H1 (cell line): Measurements from ENCODE around the gene DECR2. TPM values are rescaled to one million over a fixed set of nuclear protein-coding genes. Genes with fewer than 3 reads are reported as not detected.

ENCODE experiments used
- CTCF ChIA-PET: fragments of 300-600 bp; sonication (Branson Sonifier 250); formaldehyde crosslinking; loops from one replicate; lab custom pipeline; 2021; ENCODE audit not compliant: partially characterized antibody; lab: Charles Lee
- POLR2A ChIA-PET: fragments of 300-600 bp; sonication (Branson Sonifier 250); formaldehyde crosslinking; loops from one replicate; lab custom pipeline; 2021; ENCODE audit warnings: inconsistent platforms; ENCODE audit not compliant: partially characterized antibody; lab: Charles Lee
- DNase-seq, 2 experiments: peaks; one replicate each; pipeline versions ENCODE4 v3.0.0 to v3.0.0-alpha.2; 2010 to 2022; ENCODE audit warnings: low spot score in 2 of 2, low read depth in 1 of 2, mixed read lengths in 1 of 2
- FAIRE-seq: peaks from 2 replicates; lab custom pipeline; 2011; peaks lifted over from hg19 to GRCh38; lab: Jason Lieb, UNC
- H2AFZ ChIP-seq: 2 replicates; pipeline ENCODE4 v1.8.1; 2012; ENCODE audit warnings: low read length, inconsistent platforms
- H2AK5ac ChIP-seq: 2 replicates; pipeline ENCODE4 v1.6.1; 2013; ENCODE audit warnings: low read depth, low read length
- H2BK120ac ChIP-seq: replicated peaks from 2 replicates; pipeline ENCODE3; 2013; ENCODE audit warnings: low read depth, low read length, inconsistent platforms
- H2BK12ac ChIP-seq: 2 replicates; pipeline ENCODE4 v1.6.1; 2013; ENCODE audit warnings: low read depth, low read length
- H2BK15ac ChIP-seq: 2 replicates; pipeline ENCODE4 v1.6.1; 2013; ENCODE audit warnings: low read length
- H2BK20ac ChIP-seq: 2 replicates; pipeline ENCODE4 v1.6.1; 2013; ENCODE audit warnings: low read length
- H2BK5ac ChIP-seq: 2 replicates; pipeline ENCODE4 v1.6.1; 2013; ENCODE audit warnings: low read depth, low read length
- H3K14ac ChIP-seq: 2 replicates; pipeline ENCODE4 v1.6.1; 2013; ENCODE audit warnings: inconsistent platforms; ENCODE audit not compliant: insufficient read length
- H3K18ac ChIP-seq: 2 replicates; pipeline ENCODE4 v1.6.1; 2013; ENCODE audit warnings: low read length; ENCODE audit errors: extremely low read depth
- H3K23ac ChIP-seq: 2 replicates; pipeline ENCODE4 v1.6.1; 2013; ENCODE audit warnings: inconsistent platforms; ENCODE audit not compliant: insufficient read length
- H3K23me2 ChIP-seq: 2 replicates; pipeline ENCODE4 v1.6.1; 2013; ENCODE audit warnings: low read depth, low read length
- H3K27ac ChIP-seq: 2 replicates; pipeline ENCODE4 v1.6.1; 2011; ENCODE audit warnings: low read depth, low read length, inconsistent platforms
- H3K27me3 ChIP-seq, 4 experiments: replicated peaks in 1 of 4; 1 replicate in 1 of 4; 2 replicates in 3 of 4; pipeline versions ENCODE4 v1.6.1 to v1.8.1; 2011 to 2013; ENCODE audit warnings: low read length in 3 of 4, mild to moderate bottlenecking in 3 of 4, inconsistent platforms in 2 of 4, mixed read lengths in 2 of 4, moderate library complexity in 1 of 4; ENCODE audit not compliant: control insufficient read depth in 3 of 4, insufficient read depth in 3 of 4; ENCODE audit errors: extremely low read depth in 1 of 4
- H3K36me3 ChIP-seq, 4 experiments: 2 replicates each; pipeline versions ENCODE4 v1.6.1 to v1.8.1; 2011 to 2013; ENCODE audit warnings: mild to moderate bottlenecking in 4 of 4, low read length in 3 of 4, moderate library complexity in 2 of 4, control low read depth in 1 of 4, inconsistent platforms in 1 of 4; ENCODE audit not compliant: insufficient read depth in 4 of 4, control insufficient read depth in 2 of 4
- H3K4ac ChIP-seq: replicated peaks from 2 replicates; pipeline ENCODE3; 2013; ENCODE audit warnings: low read length, low read depth, mixed read lengths, inconsistent platforms; ENCODE audit not compliant: insufficient read length
- H3K4me1 ChIP-seq, 4 experiments: replicated peaks in 1 of 4; 1 replicate in 1 of 4; 2 replicates in 3 of 4; pipeline versions ENCODE4 v1.6.1 to v1.8.1; 2011 to 2013; ENCODE audit warnings: low read length in 3 of 4, inconsistent platforms in 2 of 4, mixed read lengths in 1 of 4; ENCODE audit not compliant: insufficient read depth in 4 of 4, control insufficient read depth in 3 of 4
- H3K4me2 ChIP-seq, 2 experiments: 2 replicates each; pipeline versions ENCODE4 v1.6.1 to v1.8.1; 2011 to 2013; ENCODE audit warnings: low read depth in 2 of 2, low read length in 2 of 2, control low read depth in 1 of 2, inconsistent platforms in 1 of 2, mild to moderate bottlenecking in 1 of 2; ENCODE audit not compliant: insufficient read depth in 1 of 2
- H3K4me3 ChIP-seq, 4 experiments: fragments of 200-600, 300-600 bp in 1 of 4; sonication (generic), shearing (Covaris generic), sonication (Bioruptor Twin) in 1 of 4; 2 replicates each; pipeline versions ENCODE4 v1.5.1 to v1.8.1; 2011 to 2016; ENCODE audit warnings: low read length in 4 of 4, low read depth in 3 of 4, control low read depth in 2 of 4, inconsistent platforms in 2 of 4, mild to moderate bottlenecking in 2 of 4, mixed read lengths in 1 of 4, moderate library complexity in 1 of 4; ENCODE audit not compliant: insufficient read depth in 2 of 4; ENCODE audit errors: extremely low read depth in 1 of 4
- H3K56ac ChIP-seq: replicated peaks from 2 replicates; pipeline ENCODE3; 2013; ENCODE audit warnings: low read depth, mild to moderate bottlenecking, mixed read lengths, low read length, inconsistent platforms; ENCODE audit not compliant: insufficient read length
- H3K79me1 ChIP-seq: 2 replicates; pipeline ENCODE4 v1.6.1; 2013; ENCODE audit warnings: low read depth, low read length, control low read depth
- H3K79me2 ChIP-seq, 2 experiments: 2 replicates each; pipeline versions ENCODE4 v1.6.1 to v1.8.1; 2012 to 2013; ENCODE audit warnings: low read length in 2 of 2, mild to moderate bottlenecking in 2 of 2, inconsistent platforms in 1 of 2; ENCODE audit not compliant: insufficient read depth in 2 of 2, control insufficient read depth in 1 of 2
- H3K9ac ChIP-seq, 4 experiments: replicated peaks in 1 of 4; 1 replicate in 1 of 4; 2 replicates in 3 of 4; pipeline versions ENCODE4 v1.6.1 to v1.8.1; 2011 to 2013; ENCODE audit warnings: low read depth in 3 of 4, low read length in 3 of 4, control low read depth in 2 of 4, mild to moderate bottlenecking in 2 of 4, moderate library complexity in 2 of 4, inconsistent platforms in 1 of 4; ENCODE audit errors: extremely low read depth in 1 of 4
- H3K9me3 ChIP-seq, 2 experiments: 2 replicates each; pipeline versions ENCODE4 v1.6.1 to v1.8.1; 2012 to 2013; ENCODE audit warnings: mild to moderate bottlenecking in 2 of 2, moderate library complexity in 2 of 2, control low read depth in 1 of 2, inconsistent platforms in 1 of 2, low read depth in 1 of 2, low read length in 1 of 2, mixed read lengths in 1 of 2; ENCODE audit not compliant: insufficient read depth in 2 of 2
- H4K20me1 ChIP-seq, 2 experiments: replicated peaks in 1 of 2; 2 replicates each; pipeline versions ENCODE3 to v1.8.1; 2011 to 2013; ENCODE audit warnings: inconsistent platforms in 2 of 2, low read length in 2 of 2, mild to moderate bottlenecking in 1 of 2; ENCODE audit not compliant: insufficient read depth in 2 of 2, control insufficient read depth in 1 of 2
- H4K5ac ChIP-seq: 2 replicates; pipeline ENCODE4 v1.6.1; 2013; ENCODE audit warnings: low read length, low read depth, mixed read lengths, inconsistent platforms; ENCODE audit not compliant: insufficient read length
- H4K8ac ChIP-seq: 2 replicates; pipeline ENCODE4 v1.8.0; 2013; ENCODE audit warnings: mild to moderate bottlenecking, moderate library complexity, low read length, inconsistent platforms; ENCODE audit not compliant: insufficient read depth; ENCODE audit errors: extremely low read depth
- H4K91ac ChIP-seq: replicated peaks from 2 replicates; pipeline ENCODE3; 2013; ENCODE audit warnings: low read length, mixed read lengths, inconsistent platforms; ENCODE audit not compliant: insufficient read length
- MAX ChIP-seq: IDR thresholded peaks from 2 replicates; pipeline ENCODE4 v1.6.1; 2012; ENCODE audit warnings: inconsistent platforms
- RXRA ChIP-seq: IDR thresholded peaks from 2 replicates; pipeline ENCODE4 v1.6.1; 2011; ENCODE audit warnings: low read depth, mild to moderate bottlenecking, low read length, moderate library complexity; ENCODE audit not compliant: insufficient read depth
- SIN3A ChIP-seq, 2 experiments: IDR thresholded peaks in 1 of 2; conservative IDR thresholded peaks in 1 of 2; 2 replicates each; pipeline ENCODE4 v1.6.1; 2011 to 2012; ENCODE audit warnings: low read length in 2 of 2, improper control_type of control experiment in 1 of 2, low read depth in 1 of 2, mild to moderate bottlenecking in 1 of 2
- WGBS, 2 experiments: shearing (Covaris generic) in 1 of 2; methylation state at CpG; one replicate each; pipeline versions ENCODE4 v1.1.6 to v1.1.7; 2013 to 2015; ENCODE audit warnings: low lambda C conversion rate in 2 of 2, mixed read lengths in 2 of 2, inconsistent platforms in 1 of 2, low coverage in 1 of 2, missing lambda C conversion rate in 1 of 2; ENCODE audit not compliant: insufficient replicate concordance in 2 of 2, insufficient coverage in 1 of 2, insufficient read length in 1 of 2; ENCODE audit errors: extremely low coverage in 1 of 2, missing lambda C conversion rate in 1 of 2; 5-methylcytosine and 5-hydroxymethylcytosine counted together
- polyA plus RNA-seq, 7 experiments: library from polyadenylated mRNA; depleted of rRNA in 3 of 7; stranded (reverse) in 5 of 7; unstranded in 2 of 7; fragments of >200 nt in 5 of 7; fragments of 200-250 nt in 2 of 7; gene quantifications; 1 replicate in 5 of 7; 2 replicates in 1 of 7; 4 replicates in 1 of 7; pipeline versions ENCODE4 v1.2.1 to v1.2.3, GENCODE V29; 2011 to 2013; ENCODE audit warnings: missing spikeins in 2 of 7, mixed read lengths in 2 of 7
- total RNA-seq: library from RNA; stranded (reverse); fragmentation: NEBNext Ultra II Directional; extraction: Animal tissue kit (Norgen Biotek cat#: 25700); gene quantifications from 2 replicates; pipeline ENCODE4 v1.2.1, GENCODE V29; 2021

The DECR2 gene
- total and polyA plus RNA-seq, 2 of the 8 experiments (the other 6 are each of a cell fraction or from before 2014, with no cell fraction given): 28.2 to 39.9 TPM

GRCh38 chr16:460787-461186, 59.1 kb downstream of the DECR2 start:
- TF ChIP-seq RXRA: no peak
- TF ChIP-seq SIN3A (conservative IDR thresholded peaks at IDR 0.05 in 1 of 2, IDR thresholded peaks at IDR 0.05 in 1 of 2; ENCODE audit: low read depth in 1 of 2, low read length in 2 of 2): 0 out of 4 replicates have a peak, but pooled peaks of 1 of the 2 experiments have one; percentile 37
- peak; percentile 33; the same call in 1 of the 2 replicates for TF ChIP-seq MAX
- TF ChIP-seq, all 59 proteins: peak for 2
- peaks cover 1 to 5% (median 4%) of the 10 kb centered on the region in 4 experiments; a peak in 5 of 7 replicates for H3K4me1 ChIP-seq
- no peak overlapping the region for H4K91ac ChIP-seq
- no peaks in the 10 kb centered on the region for H3K23me2 ChIP-seq
- no peak overlapping the region for H2BK15ac ChIP-seq
- no peak overlapping the region for H3K4me3 ChIP-seq
- H4K5ac ChIP-seq: no peak overlapping the region
- no peak overlapping the region for H3K14ac ChIP-seq
- H4K8ac ChIP-seq: no peak overlapping the region; the same call in 1 of the 2 replicates
- H3K36me3 ChIP-seq: no peaks in the 10 kb centered on the region; a peak in 1 of 8 replicates
- H2AK5ac ChIP-seq: no peak overlapping the region
- no peaks in the 10 kb centered on the region for H3K9me3 ChIP-seq
- H3K27me3 ChIP-seq: no peaks in the 10 kb centered on the region
- no peak overlapping the region for H3K4ac ChIP-seq
- ChIA-PET POLR2A (interaction anchor here (0.9 to 1.5 kb wide), 5 partner anchors 11 to 38 kb away, joined by 3 to 5 read pairs (median 4); no protein-coding TSS in a partner anchor), CTCF (interaction anchor here (0.6 to 2.0 kb wide), 6 partner anchors 11 to 165 kb away, joined by 3 to 7 read pairs (median 3); no protein-coding TSS in a partner anchor)
- H3K27ac ChIP-seq: no peak overlapping the region
- no peak overlapping the region for H2BK120ac ChIP-seq
- no peak overlapping the region for H2BK5ac ChIP-seq
- H3K9ac ChIP-seq: no peak overlapping the region
- H3K18ac ChIP-seq: no peak overlapping the region
- WGBS, 2 experiments: 86% methylated on average over 20 of the region's 20 CpGs; no CpG with 5 or more reads in 1 of the 2 experiments
- H2BK20ac ChIP-seq: 0 out of 2 replicates have a peak overlapping the region, but pooled peaks have one; percentile 11
- no peak overlapping the region for H3K23ac ChIP-seq
- H3K4me2 ChIP-seq: no peak overlapping the region
- peaks cover 0 to 4% of the 10 kb centered on the region in 2 experiments; a peak in 1 of 4 replicates for H3K79me2 ChIP-seq
- H2AFZ ChIP-seq: no peak overlapping the region
- no peak overlapping the region for H2BK12ac ChIP-seq
- DNase-seq (no peak), FAIRE-seq (no peak)
- no peak overlapping the region for H3K56ac ChIP-seq
- 0 out of 2 replicates have a peak, but pooled peaks cover 2% of the 10 kb centered on the region for H3K79me1 ChIP-seq
- peaks cover 0 to 20% of the 10 kb centered on the region in 2 experiments for H4K20me1 ChIP-seq
